ENCODE results near the gene NLGN1.

NLGN1 gene

GRCh38 chr3:174325171-174325570 lies 927.6 kb downstream of the NLGN1 start:
- H3F3A ChIP-seq (ENCODE audit: insufficient read depth, low read length) = no peaks in the 10 kb centered on the region
- no peaks in the 10 kb centered on the region for H3K79me2 ChIP-seq (ENCODE audit: insufficient read depth, low read length)
- H3K9me3 ChIP-seq (ENCODE audit: low read length) = peaks cover 7% of the 10 kb centered on the region; the same call in 1 of the 2 replicates
- no peaks in the 10 kb centered on the region for H4K20me1 ChIP-seq (ENCODE audit: insufficient read depth, low read length)
- H3K9ac ChIP-seq (ENCODE audit: low read length) = no peak overlapping the region
- H3K4me1 ChIP-seq (ENCODE audit: insufficient read depth, low read length, severe bottlenecking) = no peaks in the 10 kb centered on the region
- H3K9me2 ChIP-seq (ENCODE audit: low read depth, low read length) = no peaks in the 10 kb centered on the region
- TF ChIP-seq, protein P1, sequence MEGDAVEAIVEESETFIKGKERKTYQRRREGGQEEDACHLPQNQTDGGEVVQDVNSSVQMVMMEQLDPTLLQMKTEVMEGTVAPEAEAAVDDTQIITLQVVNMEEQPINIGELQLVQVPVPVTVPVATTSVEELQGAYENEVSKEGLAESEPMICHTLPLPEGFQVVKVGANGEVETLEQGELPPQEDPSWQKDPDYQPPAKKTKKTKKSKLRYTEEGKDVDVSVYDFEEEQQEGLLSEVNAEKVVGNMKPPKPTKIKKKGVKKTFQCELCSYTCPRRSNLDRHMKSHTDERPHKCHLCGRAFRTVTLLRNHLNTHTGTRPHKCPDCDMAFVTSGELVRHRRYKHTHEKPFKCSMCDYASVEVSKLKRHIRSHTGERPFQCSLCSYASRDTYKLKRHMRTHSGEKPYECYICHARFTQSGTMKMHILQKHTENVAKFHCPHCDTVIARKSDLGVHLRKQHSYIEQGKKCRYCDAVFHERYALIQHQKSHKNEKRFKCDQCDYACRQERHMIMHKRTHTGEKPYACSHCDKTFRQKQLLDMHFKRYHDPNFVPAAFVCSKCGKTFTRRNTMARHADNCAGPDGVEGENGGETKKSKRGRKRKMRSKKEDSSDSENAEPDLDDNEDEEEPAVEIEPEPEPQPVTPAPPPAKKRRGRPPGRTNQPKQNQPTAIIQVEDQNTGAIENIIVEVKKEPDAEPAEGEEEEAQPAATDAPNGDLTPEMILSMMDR (IDR thresholded peaks at IDR 0.05; ENCODE audit: low read length) = no peak
- no peak for TF ChIP-seq EZH2 (IDR thresholded peaks at IDR 0.05; ENCODE audit: borderline replicate concordance, low read length)
- H3K4me2 ChIP-seq (ENCODE audit: low read length) = no peak overlapping the region
- no peaks in the 10 kb centered on the region for H3K27me3 ChIP-seq (ENCODE audit: insufficient read depth, low read length)
- no peak overlapping the region for H3K27ac ChIP-seq (ENCODE audit: low read depth, low read length, poor library complexity, severe bottlenecking)
- no peak overlapping the region for H3K4me3 ChIP-seq (ENCODE audit: low read depth, low read length, poor library complexity, severe bottlenecking)
- H3K36me3 ChIP-seq (ENCODE audit: insufficient read depth, low read length) = no peaks in the 10 kb centered on the region
- H2AFZ ChIP-seq (ENCODE audit: low read length) = no peak overlapping the region

DNA sequence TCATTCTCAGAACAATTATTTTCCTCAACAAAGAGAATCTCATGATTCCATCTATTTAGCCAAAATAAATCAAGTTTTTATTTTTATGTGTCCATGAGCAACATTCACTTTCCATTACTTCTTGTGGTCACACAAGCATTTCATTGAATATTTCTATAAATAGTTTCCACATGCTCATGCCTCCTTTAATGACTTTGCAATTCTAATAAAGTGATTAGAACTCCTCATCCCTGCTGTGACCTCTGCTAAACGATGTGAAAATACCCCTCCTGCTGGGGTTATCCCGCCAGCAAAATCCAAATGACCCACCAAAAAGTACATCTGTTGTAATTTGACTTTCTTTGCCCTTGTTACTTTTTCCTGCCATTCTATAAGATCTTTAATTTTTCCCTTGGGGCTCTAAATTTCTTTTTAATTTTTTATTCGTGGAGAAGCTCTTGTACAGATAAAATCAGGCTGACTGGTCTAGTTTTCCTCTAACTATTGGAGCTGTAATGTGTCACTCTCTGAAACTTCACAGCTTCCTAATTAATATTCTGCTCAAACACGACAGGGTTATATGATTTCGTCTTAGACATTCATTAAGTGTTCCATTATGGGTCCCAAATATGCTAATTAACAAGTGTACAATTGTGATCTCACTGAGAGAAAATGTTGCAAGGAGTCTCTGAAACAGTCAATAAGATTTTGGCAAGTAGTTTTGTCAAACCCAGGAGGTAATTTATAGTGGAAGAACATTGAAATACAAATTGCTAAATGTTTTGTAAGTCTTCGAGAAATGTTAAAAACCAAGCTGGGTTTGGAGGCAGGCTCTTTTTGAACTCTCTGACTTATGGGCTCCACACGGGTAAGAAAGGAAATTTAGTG lies 928.5 kb downstream of the NLGN1 start:
- H3K4me2 ChIP-seq (ENCODE audit: low read length) = no peak overlapping the region

DNA sequence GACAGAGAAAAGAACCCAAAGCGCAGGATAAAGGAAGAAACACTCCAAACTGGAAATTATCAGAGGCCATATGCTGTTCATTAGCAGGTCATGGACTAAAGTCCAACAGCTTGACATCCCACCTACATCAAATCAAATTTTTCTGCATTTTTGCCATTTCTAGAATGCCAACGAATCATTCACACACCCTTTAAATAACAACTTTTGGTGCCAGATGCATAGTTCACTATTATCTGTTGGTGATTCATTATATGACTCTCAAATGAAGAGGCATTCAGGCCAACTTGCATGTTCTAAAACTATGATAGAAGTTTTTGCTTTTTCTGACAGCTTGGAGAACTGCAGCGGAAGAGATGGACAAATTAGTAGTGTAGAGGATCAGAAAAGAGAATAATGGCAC lies 931.8 kb downstream of the NLGN1 start:
- Histone ChIP-seq H4K20me1 (ENCODE audit: insufficient read depth, low read length) (no peaks in the 10 kb centered on the region), H3K27ac (ENCODE audit: low read depth, low read length, poor library complexity, severe bottlenecking) (no peak overlapping the region), H3K4me3 (ENCODE audit: low read depth, low read length, poor library complexity, severe bottlenecking) (no peak overlapping the region), H3F3A (ENCODE audit: insufficient read depth, low read length) (no peaks in the 10 kb centered on the region), H3K79me2 (ENCODE audit: insufficient read depth, low read length) (no peaks in the 10 kb centered on the region), H2AFZ (ENCODE audit: low read length) (no peak overlapping the region), H3K9me3 (ENCODE audit: low read length) (no peaks in the 10 kb centered on the region), H3K4me1 (ENCODE audit: insufficient read depth, low read length, severe bottlenecking) (no peaks in the 10 kb centered on the region), H3K9ac (ENCODE audit: low read length) (no peak overlapping the region), H3K36me3 (ENCODE audit: insufficient read depth, low read length) (no peaks in the 10 kb centered on the region), H3K4me2 (ENCODE audit: low read length) (no peak overlapping the region), H3K9me2 (ENCODE audit: low read depth, low read length) (no peaks in the 10 kb centered on the region), H3K27me3 (ENCODE audit: insufficient read depth, low read length) (no peaks in the 10 kb centered on the region)
- no peak for TF ChIP-seq EZH2 (IDR thresholded peaks at IDR 0.05; ENCODE audit: borderline replicate concordance, low read length)
- TF ChIP-seq, protein P1 (IDR thresholded peaks at IDR 0.05; ENCODE audit: low read length) = no peak

More for the DNA sequence above, 928.5 kb downstream of the NLGN1 start:
- Histone ChIP-seq H3K9ac (ENCODE audit: low read length) (no peak overlapping the region), H3K36me3 (ENCODE audit: insufficient read depth, low read length) (no peaks in the 10 kb centered on the region), H2AFZ (ENCODE audit: low read length) (no peak overlapping the region), H3K79me2 (ENCODE audit: insufficient read depth, low read length) (no peaks in the 10 kb centered on the region), H3K27ac (ENCODE audit: low read depth, low read length, poor library complexity, severe bottlenecking) (no peak overlapping the region), H3K9me2 (ENCODE audit: low read depth, low read length) (no peaks in the 10 kb centered on the region), H3F3A (ENCODE audit: insufficient read depth, low read length) (no peaks in the 10 kb centered on the region), H3K9me3 (ENCODE audit: low read length) (0 out of 2 replicates have a peak, but pooled peaks cover 5% of the 10 kb centered on the region), H3K4me3 (ENCODE audit: low read depth, low read length, poor library complexity, severe bottlenecking) (no peak overlapping the region), H4K20me1 (ENCODE audit: insufficient read depth, low read length) (no peaks in the 10 kb centered on the region), H3K4me1 (ENCODE audit: insufficient read depth, low read length, severe bottlenecking) (no peaks in the 10 kb centered on the region), H3K27me3 (ENCODE audit: insufficient read depth, low read length) (no peaks in the 10 kb centered on the region)
- TF ChIP-seq EZH2 (IDR thresholded peaks at IDR 0.05; ENCODE audit: borderline replicate concordance, low read length) = no peak
- TF ChIP-seq, protein P1 (IDR thresholded peaks at IDR 0.05; ENCODE audit: low read length) = no peak

All from OCI-LY1 (cell line).